Right atrium auricular region (tissue), 2 donors: ENCODE data around the gene STARD13. TPM values are rescaled to one million over a fixed set of nuclear protein-coding genes. Genes with fewer than 3 reads are reported as not detected.

Experiments used
- DNase-seq: peaks from one replicate; pipeline ENCODE4 v3.0.0-alpha.2; 2019; ENCODE audit warnings: low spot score
- H3K27ac ChIP-seq, 2 donors: fragments of 200-600 bp; sonication (generic); 1 replicate in 1 of 2; 2 replicates in 1 of 2; pipeline ENCODE4 v1.5.1; 2016 to 2019
- H3K27me3 ChIP-seq, 2 donors: fragments of 200-600 bp; sonication (generic); one replicate each; pipeline versions ENCODE4 v1.5.1 to v1.6.0; 2017 to 2019
- H3K36me3 ChIP-seq: fragments of 200-600 bp; sonication (generic); one replicate; pipeline ENCODE4 v1.5.1; 2016
- H3K4me1 ChIP-seq, 2 donors: fragments of 200-600 bp; sonication (generic); one replicate each; pipeline versions ENCODE4 v1.5.1 to v1.6.0; 2017 to 2019
- H3K4me3 ChIP-seq, 2 donors: fragments of 200-600 bp; sonication (generic); 1 replicate in 1 of 2; 2 replicates in 1 of 2; pipeline ENCODE4 v1.5.1; 2017 to 2019; ENCODE audit warnings: mild to moderate bottlenecking in 1 of 2, moderate library complexity in 1 of 2
- H3K9me3 ChIP-seq, 2 donors: fragments of 200-600 bp; sonication (generic); one replicate each; pipeline ENCODE4 v1.5.1; 2019
- CTCF ChIP-seq, 2 donors: fragments of 200-600 bp; sonication (generic); IDR thresholded peaks; one replicate each; pipeline ENCODE4 v1.5.1; 2019; ENCODE audit warnings: antibody characterized with exemption in 2 of 2
- total RNA-seq, 2 donors: library from RNA; depleted of rRNA; stranded (reverse); fragments of >200 nt; gene quantifications; one replicate each; pipeline ENCODE4 v1.1.0, GENCODE V29; 2016

STARD13 gene
- total RNA-seq, 2 donors from 2014 or later, result 21.6 to 23.3 TPM

GRCh38 chr13:33224191-33224590, 61.4 kb downstream of the STARD13 start:
- Histone ChIP-seq H3K27ac (no peak overlapping the region), H3K4me3 (no peak overlapping the region), H3K9me3 (peaks cover 0 to 9% of the 10 kb centered on the region in 2 donors), H3K27me3 (no peaks in the 10 kb centered on the region), H3K36me3 (no peaks in the 10 kb centered on the region), H3K4me1 (peaks cover 0 to 43% of the 10 kb centered on the region in 2 donors)
- no peak for TF ChIP-seq CTCF (IDR thresholded peaks at IDR 0.05)
- DNase-seq, result no peak

DNA sequence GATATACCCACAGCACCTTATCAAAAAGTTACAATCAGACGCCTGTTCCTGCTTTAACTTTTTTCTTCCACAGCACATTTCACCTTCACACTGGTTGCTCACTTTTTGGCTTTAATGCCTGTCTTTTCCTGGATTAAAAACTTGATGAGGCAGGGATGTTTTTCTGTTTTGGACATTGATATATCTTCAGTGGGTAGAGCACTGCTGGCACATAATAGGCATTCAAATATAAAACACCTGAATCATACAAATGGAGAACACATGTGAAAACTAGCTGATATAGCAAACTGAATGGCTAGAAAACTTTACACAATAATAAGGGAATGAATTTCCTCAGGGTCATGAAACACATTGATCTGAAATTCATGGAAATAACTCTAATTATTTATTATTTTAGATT, 65.6 kb downstream of the STARD13 start:
- H3K4me1 ChIP-seq, result peaks cover 0 to 48% of the 10 kb centered on the region in 2 donors

DNA sequence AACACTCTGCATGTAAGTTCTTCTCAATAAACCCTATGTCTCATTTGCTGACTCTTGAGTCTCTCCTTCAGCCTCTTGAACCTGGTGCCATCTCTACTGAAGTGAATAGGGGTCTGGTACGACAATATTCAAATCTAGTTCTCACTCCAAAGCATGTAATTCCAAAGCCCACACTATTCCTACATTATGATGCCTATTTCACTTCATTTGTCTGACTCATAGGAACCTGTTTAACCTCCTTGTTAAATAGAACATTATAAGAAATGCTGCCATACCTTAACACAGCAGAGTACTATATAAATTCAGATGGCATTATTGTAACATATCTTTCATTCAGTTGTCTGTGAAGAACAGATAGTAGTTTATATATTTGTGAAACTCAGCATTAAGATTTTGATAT, 67.1 kb downstream of the STARD13 start:
- Histone ChIP-seq H3K27ac (no peak overlapping the region), H3K9me3 (no peaks in the 10 kb centered on the region), H3K27me3 (no peaks in the 10 kb centered on the region), H3K4me1 (peaks cover 0 to 62% of the 10 kb centered on the region in 2 donors), H3K4me3 (no peak overlapping the region), H3K36me3 (no peaks in the 10 kb centered on the region)
- TF ChIP-seq CTCF (IDR thresholded peaks at IDR 0.05), result no peak
- no peak for DNase-seq

More for the DNA sequence above, 65.6 kb downstream of the STARD13 start:
- no peaks in the 10 kb centered on the region for H3K27me3 ChIP-seq
- peaks cover 0 to 9% of the 10 kb centered on the region in 2 donors for H3K9me3 ChIP-seq
- TF ChIP-seq CTCF (IDR thresholded peaks at IDR 0.05), result no peak
- H3K27ac ChIP-seq, result no peak overlapping the region
- no peak for DNase-seq
- no peaks in the 10 kb centered on the region for H3K36me3 ChIP-seq
- H3K4me3 ChIP-seq, result no peak overlapping the region

GRCh38 chr13:33218020-33218419, 67.5 kb downstream of the STARD13 start:
- Histone ChIP-seq H3K4me3 (no peak overlapping the region), H3K9me3 (no peaks in the 10 kb centered on the region), H3K4me1 (peaks cover 0 to 62% of the 10 kb centered on the region in 2 donors), H3K27me3 (no peaks in the 10 kb centered on the region), H3K27ac (peak overlapping the region in 1 of 2 donors; percentile 52), H3K36me3 (no peaks in the 10 kb centered on the region)
- no peak for TF ChIP-seq CTCF (IDR thresholded peaks at IDR 0.05)
- no peak for DNase-seq

DNA sequence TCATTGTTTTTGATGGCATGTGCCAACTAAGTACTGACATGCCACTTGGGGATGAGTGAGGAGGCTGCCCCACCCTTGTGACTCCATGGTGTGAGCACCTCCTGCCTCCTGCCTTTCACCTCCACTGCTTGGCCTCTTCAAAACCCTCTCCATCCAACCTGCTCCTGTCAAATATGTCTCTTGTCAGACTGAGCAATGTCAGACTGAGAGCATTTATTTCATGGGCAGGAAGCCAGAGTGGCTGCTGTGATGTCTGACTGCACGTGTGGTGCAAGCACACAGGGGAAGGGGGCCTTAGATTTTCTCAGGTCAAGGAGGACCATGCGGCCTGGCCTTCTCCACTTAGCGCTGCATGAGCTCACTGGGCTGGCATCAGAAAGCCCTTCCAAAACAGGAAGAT, 68.3 kb downstream of the STARD13 start:
- H3K27me3 ChIP-seq, result no peaks in the 10 kb centered on the region
- H3K36me3 ChIP-seq, result no peaks in the 10 kb centered on the region
- TF ChIP-seq CTCF (IDR thresholded peaks at IDR 0.05), result no peak
- H3K9me3 ChIP-seq, result no peaks in the 10 kb centered on the region
- H3K4me3 ChIP-seq, result no peak overlapping the region
- H3K27ac ChIP-seq, result peak overlapping the region in 1 of 2 donors; percentile 52
- no peak for DNase-seq
- H3K4me1 ChIP-seq, result peaks cover 0 to 58% of the 10 kb centered on the region in 2 donors

DNA sequence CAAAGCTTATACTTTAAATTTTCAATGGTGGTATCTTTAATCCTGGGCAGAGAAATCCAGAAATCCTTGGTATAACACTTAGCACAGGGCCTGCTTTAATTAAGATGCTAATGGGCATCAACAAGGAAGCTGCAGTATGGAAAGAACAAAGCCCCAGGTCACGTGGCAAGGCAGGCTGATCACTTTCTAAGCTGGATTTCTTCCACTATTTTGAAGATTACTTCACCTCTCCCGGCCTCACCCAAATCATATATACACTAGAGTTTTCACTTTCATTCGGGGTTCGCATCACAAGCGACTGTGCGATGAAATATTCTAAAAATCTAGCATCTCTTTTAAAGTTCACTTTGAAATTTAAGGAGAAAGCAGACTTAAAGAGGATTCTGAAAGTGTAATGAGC, 71.8 kb downstream of the STARD13 start:
- no peak overlapping the region for H3K4me3 ChIP-seq
- DNase-seq, result no peak
- H3K27me3 ChIP-seq, result no peaks in the 10 kb centered on the region
- TF ChIP-seq CTCF (IDR thresholded peaks at IDR 0.05), result no peak
- peaks cover 0 to 53% of the 10 kb centered on the region in 2 donors for H3K4me1 ChIP-seq
- H3K36me3 ChIP-seq, result no peaks in the 10 kb centered on the region
- H3K27ac ChIP-seq, result peak overlapping the region; percentile 17 to 29
- H3K9me3 ChIP-seq, result no peaks in the 10 kb centered on the region
